Right lung (tissue), 5 donors: ENCODE measurements around the gene DNAJC7. TPM values are rescaled to one million over a fixed set of nuclear protein-coding genes. Genes with fewer than 3 reads are reported as not detected.
A peak's percentile ranks its signal among the peaks of the same experiment; 100 is the strongest.
"Not testable (repeated sequence)": the region's sequence is repeated elsewhere in the genome, so short reads cannot be mapped to it uniquely, and the experiment has no call there.

ENCODE experiments used
- DNase-seq, 2 donors: peaks; one replicate each; pipeline ENCODE4 v3.0.0-alpha.2; 2013
- polyA plus RNA-seq, 5 donors: library from polyadenylated mRNA; unstranded; fragments of 120-200 nt; gene quantifications; one replicate each; pipeline versions ENCODE4 v1.2.1 to v1.2.3, GENCODE V29; 2013; ENCODE audit warnings: inconsistent platforms in 1 of 5, low replicate concordance in 1 of 5; ENCODE audit not compliant: insufficient read length in 5 of 5, insufficient read depth in 1 of 5

Gene DNAJC7
- polyA plus RNA-seq, 5 donors = 121 to 167 (median 149) TPM

DNA sequence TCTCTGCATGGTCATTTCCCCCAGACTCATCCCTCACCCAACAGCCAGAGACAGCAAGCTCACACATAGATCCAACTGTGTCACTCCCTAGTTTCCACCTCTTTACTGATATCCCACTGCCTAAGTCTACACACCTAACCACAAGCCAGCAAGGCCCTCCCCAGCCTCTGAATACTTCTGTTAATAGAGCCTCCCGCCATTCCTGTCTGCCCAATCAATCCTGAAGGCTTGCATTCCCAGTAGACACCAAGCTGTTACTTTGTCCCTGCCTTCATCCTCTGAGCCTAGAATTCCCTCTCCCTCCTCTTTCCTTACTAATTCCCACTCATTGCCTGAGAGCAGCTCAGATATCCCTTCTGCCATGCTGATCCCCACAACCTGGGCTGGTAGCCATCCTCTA, 28.5 kb upstream of the DNAJC7 start:
- no peak for DNase-seq

DNA sequence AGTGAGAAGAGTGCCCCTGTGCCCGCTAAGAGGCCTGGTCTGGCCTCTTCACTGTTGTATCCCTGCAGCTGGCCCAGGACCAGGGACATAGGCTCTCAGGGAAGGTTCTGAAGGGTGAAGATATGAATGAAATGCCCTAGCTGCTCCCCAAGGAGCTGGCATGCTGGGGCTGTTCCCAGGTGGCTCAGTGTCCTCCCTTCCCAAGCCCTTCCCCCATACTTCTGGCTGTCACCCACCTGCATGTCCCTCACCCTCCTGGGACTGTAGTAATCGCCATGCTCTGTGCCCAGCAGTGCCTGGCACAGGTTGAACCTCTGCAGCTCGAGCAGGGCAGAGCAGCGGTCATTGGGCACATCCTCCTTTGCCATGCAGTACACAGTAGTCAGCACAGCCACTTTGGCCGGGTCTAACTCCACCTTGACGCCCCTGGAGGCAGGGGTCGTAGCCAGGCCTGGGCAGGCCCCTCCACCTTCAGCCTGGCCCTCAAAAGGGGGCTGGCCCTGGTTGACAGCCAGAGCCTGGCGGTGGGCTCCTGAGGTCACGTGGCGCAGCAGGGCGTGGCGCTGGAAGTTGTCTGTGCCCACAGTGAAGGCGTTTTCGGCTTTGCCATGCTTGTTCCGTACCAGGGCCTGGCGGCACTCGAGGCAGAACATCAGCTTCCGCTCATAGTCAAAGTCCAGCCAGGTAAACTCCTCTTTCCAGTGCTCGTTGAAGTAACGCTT, 25.5 kb upstream of the DNAJC7 start:
- DNase-seq = no peak

DNA sequence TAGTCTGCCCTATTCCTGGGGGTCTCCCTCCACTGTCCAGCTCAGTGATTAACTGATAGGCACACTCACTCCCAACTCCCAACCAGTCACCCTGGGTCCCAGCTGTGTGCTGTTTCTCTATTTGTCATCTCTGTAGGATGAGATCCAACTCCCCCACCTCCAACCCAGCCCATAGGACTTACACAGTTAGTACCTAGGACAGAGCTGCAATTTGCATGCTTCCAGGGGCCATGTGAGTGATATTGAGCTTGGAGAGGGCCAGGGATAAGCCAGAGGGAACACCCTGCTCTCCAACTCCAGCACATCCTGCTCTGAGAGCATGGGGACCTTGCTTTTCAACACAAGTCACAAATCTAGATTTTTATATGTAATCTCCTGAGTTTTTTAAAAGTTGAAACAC, 24.4 kb upstream of the DNAJC7 start:
- no peak for DNase-seq

DNA sequence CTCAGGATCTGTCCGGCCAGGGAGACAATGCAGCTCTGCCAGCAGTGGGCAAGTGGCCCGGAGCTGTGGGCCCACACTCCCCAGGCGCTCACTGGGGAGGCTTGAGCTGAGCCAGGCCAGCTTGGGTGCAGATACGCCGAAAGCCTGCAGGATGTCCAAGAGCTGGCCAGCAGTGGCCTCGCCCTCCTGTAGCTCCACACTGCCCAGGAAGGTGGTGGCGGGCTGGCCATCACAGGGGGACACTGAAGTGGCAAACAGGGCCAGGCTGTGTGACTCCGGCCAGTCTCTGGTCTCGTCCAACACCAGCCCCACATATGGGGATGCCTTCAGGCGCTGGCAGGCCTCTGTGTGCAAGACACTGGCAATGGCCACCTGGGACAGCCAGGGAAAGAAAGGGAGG, 23.6 kb upstream of the DNAJC7 start:
- DNase-seq = no peak

DNA sequence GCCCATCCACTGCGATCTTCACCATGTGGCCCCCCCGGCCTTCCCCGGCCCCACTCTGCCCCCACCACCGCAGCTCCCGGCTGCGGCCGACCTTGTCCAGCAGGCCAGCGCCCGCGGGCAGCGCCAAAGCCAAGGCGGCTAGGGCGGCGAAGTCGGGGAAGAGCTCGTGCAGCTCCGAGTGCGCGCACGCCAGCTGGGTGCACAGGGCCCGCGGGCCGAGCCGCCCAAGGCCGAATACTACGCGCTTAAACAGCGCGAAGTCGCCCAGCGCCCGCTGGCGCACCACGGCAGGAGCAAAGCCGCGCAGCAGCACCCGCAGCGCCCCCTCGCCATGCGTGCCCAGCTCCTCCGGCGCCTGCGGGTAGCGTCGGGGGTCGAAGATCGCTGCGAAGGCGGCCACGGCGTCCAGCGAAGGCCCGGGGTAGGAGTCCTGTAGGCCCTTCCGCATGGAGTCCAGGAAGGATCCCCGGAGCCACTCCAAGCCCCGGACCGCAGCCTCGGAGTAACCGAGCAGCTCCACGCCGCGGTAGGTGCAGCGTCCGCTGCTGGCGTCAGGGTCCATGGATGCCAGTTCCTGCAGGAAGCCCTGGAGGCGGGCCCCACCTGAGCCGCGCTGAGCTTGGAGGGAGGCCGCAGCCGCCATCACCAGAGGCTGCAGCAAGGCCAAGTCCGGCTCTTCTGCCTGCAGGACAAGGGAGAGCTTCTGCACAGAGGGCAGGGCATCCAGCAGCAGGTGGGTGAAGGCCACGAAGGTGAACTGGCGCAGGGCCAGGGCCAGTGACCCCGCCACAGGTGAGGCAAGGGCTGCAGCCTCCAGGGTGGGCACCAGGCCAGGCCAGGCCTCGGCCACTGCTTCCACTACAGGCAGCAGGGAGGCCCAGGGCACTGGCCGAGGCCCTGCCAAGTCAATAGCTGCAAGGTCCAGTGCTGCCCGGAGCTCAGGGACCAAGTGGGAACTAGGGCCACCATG, 22.8 kb upstream of the DNAJC7 start:
- DNase-seq = no peak

DNA sequence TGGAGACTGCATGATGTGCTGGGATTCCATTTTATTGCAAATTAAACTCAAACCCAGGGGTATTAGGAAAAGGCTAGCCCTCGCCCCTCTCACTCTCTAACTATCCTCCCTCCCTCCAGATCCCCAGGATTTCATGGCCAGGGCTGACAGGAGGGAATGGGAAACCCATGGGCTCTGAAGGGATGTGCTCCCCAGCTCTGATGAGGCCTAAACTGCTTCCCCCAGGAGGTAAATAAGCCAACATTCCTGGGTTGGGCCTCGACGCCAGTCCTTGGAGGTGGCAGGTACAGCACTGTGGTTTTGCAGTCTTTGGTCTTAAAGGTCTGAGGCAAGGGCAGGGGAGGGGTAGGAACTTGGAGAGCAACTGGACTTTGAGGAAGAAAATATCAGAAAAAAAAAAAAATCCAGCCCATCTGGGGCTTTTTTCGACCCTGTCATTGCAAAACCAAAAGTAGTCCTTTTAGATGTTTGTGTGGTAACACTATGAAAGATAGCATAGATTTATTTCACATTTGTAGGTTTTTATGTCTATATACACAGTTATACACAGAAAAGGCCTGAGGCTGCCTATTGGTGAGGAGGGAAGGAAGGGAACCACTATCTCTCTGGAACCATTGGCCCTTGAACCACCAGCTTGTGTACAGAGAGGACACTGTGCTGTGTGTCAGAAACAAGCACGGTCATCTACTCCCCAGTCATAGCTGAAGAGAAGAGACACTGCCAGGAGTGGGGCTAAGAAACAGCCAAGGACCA, 21.2 kb upstream of the DNAJC7 start:
- DNase-seq = no peak

DNA sequence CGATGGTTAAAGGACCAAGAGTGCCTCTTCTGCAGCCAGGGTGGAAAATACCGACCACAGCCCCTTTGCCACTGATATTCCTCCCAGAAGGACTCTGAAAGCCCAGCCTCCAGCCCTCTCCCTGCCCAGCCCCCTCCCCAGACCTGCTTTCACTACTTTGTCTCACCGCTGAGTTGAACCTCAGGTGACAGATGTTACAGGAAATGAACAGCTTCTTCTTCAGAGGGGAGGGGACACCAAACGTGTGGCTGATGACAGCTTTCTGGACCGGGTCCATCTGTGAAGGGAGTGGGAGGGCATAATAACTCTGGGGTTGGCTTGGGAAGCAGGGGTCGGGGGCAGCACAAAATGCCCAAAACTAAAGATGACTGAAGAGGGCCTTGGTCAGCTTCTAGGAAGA, 16.8 kb upstream of the DNAJC7 start:
- no peak for DNase-seq

DNA sequence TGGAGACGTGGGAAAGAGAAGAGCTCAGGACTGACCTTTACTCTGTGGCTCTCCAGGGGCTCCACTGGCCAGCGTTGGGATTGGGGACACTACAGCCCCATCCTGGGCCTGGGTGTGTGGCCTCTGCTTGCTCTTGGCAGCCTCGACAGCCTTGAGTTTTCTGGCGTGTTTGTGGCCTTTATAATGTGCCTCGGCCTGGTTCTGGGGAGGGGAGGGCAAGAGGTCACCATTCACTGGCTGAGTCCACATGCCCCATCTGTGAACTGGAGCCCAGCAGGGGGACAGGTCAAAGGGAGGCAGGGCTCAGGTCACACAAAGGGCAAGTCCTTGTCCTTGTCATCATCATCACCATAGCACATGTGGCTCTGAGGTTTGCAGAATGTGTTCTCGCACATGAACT, 14.3 kb upstream of the DNAJC7 start:
- no peak for DNase-seq

DNA sequence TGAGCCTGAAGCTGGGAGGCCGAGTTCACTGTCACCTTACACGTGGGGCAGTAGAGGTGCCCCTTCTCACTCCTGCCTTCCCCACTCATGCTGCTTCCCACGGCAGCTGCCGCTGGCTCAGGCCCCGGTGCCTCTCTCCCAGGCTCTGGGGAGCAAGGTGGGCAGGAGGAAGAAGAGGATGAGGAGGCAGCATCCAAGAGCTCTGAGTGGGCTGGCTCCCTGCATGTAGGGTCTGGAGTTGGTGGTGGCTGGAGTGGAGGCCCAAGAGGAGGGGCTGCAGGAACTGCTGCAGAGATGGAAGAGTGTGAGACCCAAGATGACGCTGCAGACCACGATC, 11.5 kb upstream of the DNAJC7 start:
- DNase-seq = no peak

DNA sequence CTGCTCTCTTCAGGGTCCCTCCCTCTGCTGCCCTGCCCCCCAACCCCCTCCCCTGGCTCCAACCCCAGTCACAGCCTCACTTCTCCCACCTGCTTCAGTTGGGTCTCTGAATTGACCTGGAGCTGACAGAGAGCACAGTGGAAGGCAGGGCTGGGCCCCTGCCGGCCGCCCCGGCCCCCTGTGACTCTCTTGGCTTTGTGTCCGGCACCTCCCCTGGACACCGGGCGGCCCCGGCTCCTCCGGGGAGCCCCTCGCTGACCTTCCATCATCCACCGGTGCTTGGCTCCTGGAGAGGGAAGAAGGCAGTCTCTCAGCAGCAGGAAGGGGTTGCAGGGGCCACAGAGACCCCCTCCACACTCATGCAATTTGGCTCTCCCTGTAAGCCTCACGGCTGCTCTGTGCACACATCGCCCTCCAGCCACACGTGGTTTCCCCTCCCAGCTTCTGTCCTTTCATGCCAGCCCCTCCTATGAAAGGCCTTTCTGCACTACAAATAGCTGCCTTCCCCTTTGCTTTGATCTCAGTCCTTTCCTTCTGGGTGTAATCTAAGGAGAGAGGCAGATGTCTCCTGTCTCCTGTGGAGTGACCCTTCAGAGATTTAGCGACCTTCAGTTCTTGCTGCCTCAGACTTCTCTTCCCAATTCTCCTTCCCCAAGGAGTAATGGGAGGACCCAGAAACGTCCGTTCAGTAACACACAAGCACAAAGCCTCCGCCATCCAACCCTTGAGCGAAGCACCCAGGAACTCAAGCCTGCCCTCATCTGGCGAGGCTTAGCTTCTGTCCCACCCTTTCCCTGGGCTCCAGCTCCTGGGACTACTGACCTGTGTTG, 10.9 kb upstream of the DNAJC7 start:
- no peak for DNase-seq

DNA sequence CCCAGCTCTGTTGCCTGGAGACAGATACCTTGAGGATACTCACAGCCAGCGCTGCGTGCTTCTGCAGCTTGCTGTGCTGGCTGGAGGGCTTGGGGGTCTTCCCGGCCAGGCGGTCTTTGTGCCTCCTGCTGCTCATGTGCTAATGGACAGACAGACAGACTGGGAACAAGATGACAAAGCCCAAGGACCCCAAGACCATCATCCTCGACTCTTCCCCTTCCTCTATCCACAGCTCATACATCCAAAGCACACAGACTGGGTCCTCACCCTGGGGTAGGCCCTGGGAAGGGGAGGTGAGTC, 10.3 kb upstream of the DNAJC7 start:
- DNase-seq = no peak

DNA sequence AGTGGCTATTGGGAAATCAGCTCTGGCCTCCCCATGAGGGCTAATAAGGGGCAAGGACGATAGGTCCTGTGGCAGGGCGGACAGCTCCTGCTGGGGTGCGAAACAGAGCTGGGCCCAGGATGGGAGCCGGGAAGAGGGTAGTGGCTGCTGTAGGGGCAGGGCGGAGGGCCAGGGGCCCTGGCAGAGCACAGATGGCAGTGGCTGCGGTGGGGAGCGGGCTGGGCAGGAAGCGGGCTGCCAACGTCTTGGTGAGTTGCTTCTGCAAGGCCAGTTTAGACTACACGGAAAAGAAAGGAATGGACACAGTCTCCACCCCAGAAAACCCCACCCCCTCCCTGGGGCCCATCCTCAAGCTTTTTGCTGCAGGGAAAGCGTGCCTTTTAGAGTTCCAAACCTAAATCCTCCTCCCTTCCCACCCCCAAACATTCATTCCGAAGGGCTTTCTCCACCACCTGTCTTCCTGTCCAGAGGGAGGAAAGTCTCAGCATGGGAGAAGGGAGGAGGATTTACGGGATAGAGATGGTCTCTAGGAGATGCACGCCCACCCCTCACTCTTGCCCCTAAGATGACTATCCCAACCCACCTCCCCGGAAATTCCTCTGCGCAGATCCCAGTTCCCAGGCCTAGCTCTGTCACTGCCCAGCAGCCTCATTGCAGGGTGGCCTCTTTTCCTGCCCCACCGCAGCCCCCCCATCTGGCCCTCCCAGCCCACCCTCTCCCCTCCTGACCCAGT, 9.8 kb upstream of the DNAJC7 start:
- DNase-seq = no peak

DNA sequence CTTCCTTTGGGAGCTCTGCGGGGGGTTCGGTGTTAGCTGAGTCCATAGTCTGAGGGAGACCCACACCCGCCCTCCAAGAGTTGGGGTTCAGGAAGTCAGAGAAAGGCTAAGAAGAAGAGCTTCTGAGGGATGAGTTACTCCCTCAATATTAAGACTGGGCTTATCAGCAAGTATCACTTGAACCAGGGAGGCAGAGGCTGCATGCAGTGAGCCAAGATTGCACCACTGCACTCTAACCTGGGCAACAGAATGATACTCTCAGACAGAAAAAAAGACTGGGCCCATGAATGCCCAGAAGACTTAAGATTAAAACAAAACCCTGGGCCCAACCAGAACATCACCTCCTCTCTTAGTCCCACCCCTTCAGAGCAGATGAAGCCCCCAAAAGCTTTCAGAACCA, 8.7 kb upstream of the DNAJC7 start:
- DNase-seq = no peak

DNA sequence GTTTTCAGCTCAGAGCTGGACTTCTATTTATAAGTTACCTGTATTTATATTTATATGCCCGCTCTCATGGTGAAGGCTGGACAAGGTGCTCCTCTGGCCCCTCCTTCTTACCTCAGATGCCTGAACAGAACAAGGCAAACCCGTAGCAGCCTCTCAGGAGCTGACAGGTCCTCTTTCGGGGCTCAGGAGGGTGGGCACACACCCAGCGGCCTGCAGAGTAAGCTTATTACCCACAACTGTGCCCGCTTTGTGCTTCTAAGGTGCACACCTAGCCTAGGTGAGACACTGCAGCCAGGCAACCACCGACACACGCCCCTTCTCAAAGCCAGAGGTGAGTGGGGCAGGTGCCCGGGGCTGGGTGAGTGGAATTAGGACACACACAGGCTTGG, 7.9 kb upstream of the DNAJC7 start:
- no peak for DNase-seq

DNA sequence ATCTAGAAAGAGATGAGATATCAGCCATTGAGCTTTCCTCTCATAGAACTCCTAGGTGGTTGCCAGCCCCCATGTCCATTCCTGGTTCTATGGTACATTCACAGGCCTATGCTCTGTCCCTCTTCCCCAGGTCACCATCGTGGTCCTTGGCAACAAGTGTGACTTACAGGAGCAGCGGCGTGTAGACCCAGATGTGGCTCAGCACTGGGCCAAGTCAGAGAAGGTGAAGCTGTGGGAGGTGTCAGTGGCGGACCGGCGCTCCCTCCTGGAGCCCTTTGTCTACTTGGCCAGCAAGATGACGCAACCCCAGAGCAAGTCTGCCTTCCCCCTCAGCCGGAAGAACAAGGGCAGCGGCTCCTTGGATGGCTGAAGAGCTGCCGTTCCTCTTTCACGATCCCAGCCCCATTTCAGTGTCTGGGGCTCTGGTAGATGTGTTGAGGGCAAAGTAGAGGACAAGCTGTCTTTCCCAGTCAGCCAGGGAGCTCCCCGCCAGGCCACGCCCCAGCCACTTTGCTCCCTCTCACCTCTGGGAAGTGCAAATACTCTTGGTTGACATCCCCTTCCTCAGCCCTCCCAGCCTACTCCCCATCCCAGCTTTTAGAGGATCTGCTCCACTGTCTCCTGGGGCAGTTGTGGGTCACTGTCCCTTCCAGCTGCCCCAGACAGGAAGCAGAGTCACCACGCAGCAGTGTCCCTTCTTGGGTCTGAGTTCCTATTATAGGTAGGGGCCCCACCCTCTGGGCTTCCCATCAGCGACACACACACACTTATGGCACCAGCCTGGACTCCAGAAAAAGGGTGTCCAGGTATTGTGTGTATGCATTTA, 6.5 kb upstream of the DNAJC7 start:
- DNase-seq = no peak

DNA sequence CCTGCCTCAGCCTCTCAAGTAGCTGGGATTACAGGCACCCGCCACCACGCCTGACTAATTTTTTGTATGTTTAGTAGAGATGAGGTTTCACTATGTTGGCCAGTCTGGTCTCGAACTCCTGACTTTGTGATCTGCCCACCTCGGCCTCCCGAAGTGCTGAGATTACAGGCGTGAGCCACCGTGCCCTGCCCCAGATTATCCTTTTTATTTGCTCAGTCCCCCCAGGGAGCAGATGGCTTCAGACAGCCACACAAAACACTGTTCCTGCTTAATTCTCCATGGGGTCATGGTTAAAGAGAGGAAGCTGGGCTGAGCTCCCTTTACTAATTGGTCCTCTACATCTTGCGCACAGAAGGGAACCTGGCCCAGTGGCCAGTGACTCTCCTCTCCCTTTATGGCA, 3.6 kb upstream of the DNAJC7 start:
- DNase-seq = not testable (repeated sequence)

DNA sequence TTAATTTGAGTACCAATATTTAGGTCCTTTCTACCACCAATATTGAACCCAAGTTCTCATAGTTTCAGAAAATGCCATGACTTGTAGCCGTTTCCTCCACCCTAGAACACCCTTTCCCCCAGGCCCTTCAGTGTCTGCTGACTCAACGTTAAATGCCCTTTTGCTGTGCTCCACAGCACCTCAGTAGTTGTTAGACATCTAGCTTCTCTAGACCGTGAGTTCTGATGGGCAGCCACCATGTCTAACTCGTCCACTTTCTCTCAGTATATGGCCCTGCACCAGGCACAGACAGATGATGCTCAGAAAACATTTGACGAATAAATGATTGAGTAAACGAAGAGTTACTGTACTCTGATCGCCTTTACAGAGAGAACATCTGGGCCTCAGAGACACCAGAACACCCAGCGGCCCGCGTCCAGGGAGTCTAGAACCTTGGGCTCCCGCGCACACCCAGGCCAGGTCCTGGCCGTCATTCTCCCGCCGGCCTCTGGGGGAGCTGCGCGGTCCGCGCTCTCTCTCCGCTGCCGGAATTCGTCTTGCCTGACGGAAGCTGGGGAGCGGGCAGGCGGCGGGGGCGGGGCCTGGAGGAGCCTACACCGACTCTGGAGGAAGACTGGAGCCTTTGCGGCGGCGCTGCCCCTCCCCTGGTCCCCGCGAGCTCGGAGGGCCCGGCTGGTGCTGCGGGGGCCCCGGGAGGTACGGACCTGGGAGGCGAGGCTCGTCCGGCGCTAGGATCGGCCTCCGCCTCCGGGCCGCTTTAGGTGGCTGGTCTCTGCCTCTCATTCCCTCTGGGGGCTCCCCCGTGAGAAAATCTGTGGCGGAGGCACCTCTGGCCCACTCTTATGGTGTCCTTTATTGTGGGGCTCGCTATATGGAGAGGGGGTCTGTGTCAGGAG, 2.5 kb upstream of the DNAJC7 start, which contains the start of gene NKIRAS2:
TSS of gene NKIRAS2 (plus strand) at position 582 of the 896 bp plus-strand sequence. CDS start 1,488 bp downstream, outside the sequence.
- peak; percentile 82 for DNase-seq

DNA sequence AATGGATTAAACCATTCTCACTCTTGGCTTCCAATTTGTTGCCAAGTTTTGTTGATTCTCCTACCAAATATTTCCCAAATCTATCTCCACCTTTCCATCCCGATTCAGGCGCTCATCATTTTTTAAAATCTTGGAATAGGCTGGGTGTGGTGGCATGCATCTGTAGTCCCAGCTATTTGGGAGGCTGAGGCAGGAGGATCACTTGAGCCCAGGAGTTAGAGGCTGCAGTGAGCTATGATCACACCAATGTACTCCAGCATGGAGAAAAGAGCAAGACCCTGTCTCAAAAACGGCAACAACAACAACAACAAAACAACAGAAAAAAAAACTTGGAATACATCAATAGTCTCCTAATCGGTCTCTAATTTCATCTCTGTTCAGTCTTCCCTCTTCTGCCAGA, 1.7 kb upstream of the DNAJC7 start:
- DNase-seq = no peak

DNA sequence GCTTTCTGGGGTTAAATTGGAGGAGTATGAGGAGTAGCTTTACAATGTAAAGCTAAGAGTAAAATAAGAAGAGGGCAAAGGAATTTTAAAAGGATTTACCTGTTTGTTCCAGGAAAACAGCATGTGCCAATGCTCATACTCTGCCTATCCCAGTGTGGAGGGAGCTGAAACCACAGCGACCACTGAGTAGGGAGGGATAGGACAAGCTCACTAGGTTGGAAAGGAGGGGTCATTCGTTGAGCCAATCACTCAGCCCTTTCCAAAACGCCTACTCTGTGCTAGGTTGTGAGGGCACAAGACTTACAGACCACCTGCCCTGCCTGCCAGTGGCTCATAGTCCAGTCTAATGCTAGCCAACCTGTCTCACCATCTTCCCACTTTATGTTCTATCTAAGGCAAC, 1.1 kb upstream of the DNAJC7 start:
- no peak for DNase-seq
